Gastrocnemius medialis (tissue), 4 donors: ENCODE data around the gene NAIP.
"Not testable (repeated sequence)": the region's sequence is repeated elsewhere in the genome, so short reads cannot be mapped to it uniquely, and the experiment has no call there.

Experiments used
- CTCF ChIP-seq, 5 experiments: fragments of 450-650 bp in 3 of 5; fragments of 200-600 bp in 2 of 5; sonication (generic) in 2 of 5; IDR thresholded peaks in 4 of 5; conservative IDR thresholded peaks in 1 of 5; 1 replicate in 4 of 5; 2 replicates in 1 of 5; pipeline ENCODE4 v1.5.1; 2016 to 2019; ENCODE audit warnings: antibody characterized with exemption in 5 of 5, mild to moderate bottlenecking in 3 of 5, moderate library complexity in 3 of 5
- POLR2A ChIP-seq, 2 donors: fragments of 450-650 bp; IDR thresholded peaks; one replicate each; pipeline ENCODE4 v1.6.1; 2017; ENCODE audit warnings: antibody characterized with exemption in 2 of 2, mild to moderate bottlenecking in 2 of 2, moderate library complexity in 2 of 2

- not testable (repeated sequence) for TF ChIP-seq CTCF (IDR thresholded peaks at IDR 0.05 in 4 of 5, conservative IDR thresholded peaks at IDR 0.05 in 1 of 5); POLR2A (IDR thresholded peaks at IDR 0.05)
These were observed 100.0 kb downstream of the NAIP start for GRCh38 chr5:70925211-70925562.
